BJ (cell line): Measurements from ENCODE around the gene FUNDC1. TPM values are rescaled to one million over a fixed set of nuclear protein-coding genes. Genes with fewer than 3 reads are reported as not detected.

Experiments
- CTCF ChIA-PET: fragments of 350-600 bp; formaldehyde crosslinking; extraction: SDS; loops from one replicate; lab custom pipeline; 2021; ENCODE audit warnings: antibody characterized with exemption, inconsistent platforms; lab: Yijun Ruan, JAX
- POLR2A ChIA-PET: fragments of 300-600 bp; sonication (Branson Sonifier 250); formaldehyde crosslinking; extraction: SDS; loops from one replicate; lab custom pipeline; 2021; ENCODE audit warnings: antibody characterized with exemption; lab: Charles Lee
- DNase-seq: peaks from one replicate; pipeline ENCODE4 v3.0.0-alpha.2; 2011; ENCODE audit warnings: low read depth
- H3K27me3 ChIP-seq: 2 replicates; pipeline ENCODE4 v1.6.0; 2011; ENCODE audit warnings: low read length; ENCODE audit not compliant: control insufficient read depth, insufficient read depth
- H3K36me3 ChIP-seq: 2 replicates; pipeline ENCODE4 v1.5.1; 2011; ENCODE audit warnings: low read length; ENCODE audit not compliant: control insufficient read depth, insufficient read depth
- H3K4me3 ChIP-seq: 2 replicates; pipeline ENCODE4 v1.5.1; 2011; ENCODE audit warnings: low read depth, mild to moderate bottlenecking, control low read depth, low read length
- polyA plus RNA-seq: library from polyadenylated mRNA; depleted of rRNA; stranded (reverse); fragments of >200 nt; gene quantifications from 2 replicates; pipeline ENCODE4 v1.2.3, GENCODE V29; 2011
- TF ChIP-seq, protein P1 (sequence below): IDR thresholded peaks from 2 replicates; pipeline ENCODE4 v1.5.1; 2011; ENCODE audit warnings: low read depth, mild to moderate bottlenecking, control low read depth, inconsistent platforms, low read length, moderate library complexity; ENCODE audit not compliant: insufficient read depth

FUNDC1 gene
- polyA plus RNA-seq, 1 experiment: 7.4 TPM

DNA sequence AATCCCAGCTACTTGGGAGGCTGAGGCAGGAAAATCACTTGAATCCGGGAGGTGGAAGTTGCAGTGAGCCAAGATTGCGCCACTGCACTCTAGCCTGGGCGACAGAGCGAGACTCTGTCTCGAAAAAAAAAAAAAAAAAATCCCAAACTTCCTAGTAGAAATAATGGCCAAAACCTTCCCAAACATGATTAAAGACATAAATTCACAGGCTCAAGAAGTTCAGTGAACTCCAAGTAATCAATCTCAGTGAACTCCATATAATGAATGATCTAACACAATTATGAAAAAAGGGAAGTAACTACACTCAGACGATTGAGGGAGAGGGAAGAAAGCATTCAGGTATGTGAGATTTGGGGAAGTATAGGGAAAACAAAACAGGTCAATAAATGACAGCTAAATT, 6.5 kb downstream of the FUNDC1 start:
- H3K4me3 ChIP-seq: no peak overlapping the region
- H3K36me3 ChIP-seq: no peaks in the 10 kb centered on the region; the same call in 1 of the 2 replicates
- ChIA-PET POLR2A (no interaction called here), CTCF (no interaction called here)
- H3K27me3 ChIP-seq: no peaks in the 10 kb centered on the region
- TF ChIP-seq, protein P1, sequence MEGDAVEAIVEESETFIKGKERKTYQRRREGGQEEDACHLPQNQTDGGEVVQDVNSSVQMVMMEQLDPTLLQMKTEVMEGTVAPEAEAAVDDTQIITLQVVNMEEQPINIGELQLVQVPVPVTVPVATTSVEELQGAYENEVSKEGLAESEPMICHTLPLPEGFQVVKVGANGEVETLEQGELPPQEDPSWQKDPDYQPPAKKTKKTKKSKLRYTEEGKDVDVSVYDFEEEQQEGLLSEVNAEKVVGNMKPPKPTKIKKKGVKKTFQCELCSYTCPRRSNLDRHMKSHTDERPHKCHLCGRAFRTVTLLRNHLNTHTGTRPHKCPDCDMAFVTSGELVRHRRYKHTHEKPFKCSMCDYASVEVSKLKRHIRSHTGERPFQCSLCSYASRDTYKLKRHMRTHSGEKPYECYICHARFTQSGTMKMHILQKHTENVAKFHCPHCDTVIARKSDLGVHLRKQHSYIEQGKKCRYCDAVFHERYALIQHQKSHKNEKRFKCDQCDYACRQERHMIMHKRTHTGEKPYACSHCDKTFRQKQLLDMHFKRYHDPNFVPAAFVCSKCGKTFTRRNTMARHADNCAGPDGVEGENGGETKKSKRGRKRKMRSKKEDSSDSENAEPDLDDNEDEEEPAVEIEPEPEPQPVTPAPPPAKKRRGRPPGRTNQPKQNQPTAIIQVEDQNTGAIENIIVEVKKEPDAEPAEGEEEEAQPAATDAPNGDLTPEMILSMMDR: no peak
- DNase-seq: no peak

DNA sequence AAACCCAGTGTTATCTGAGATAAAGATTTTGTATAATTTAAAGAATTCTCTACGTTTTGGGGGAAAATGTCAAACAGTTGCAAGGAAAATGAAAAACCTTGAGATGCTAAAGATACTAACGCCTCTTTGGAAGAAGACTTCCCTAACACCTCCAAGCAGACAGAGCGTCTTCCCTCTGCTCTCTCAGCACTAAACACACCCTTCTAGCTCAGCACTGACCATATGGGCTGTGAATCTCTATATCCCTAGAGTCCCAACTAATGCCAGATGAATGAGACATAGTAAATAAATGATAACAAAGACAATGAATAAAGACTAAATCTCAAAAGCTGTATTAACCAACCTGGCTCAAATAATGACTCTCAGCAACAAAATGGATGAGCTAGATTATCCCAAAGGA, 13.3 kb downstream of the FUNDC1 start:
- TF ChIP-seq, protein P1: no peak
- Histone ChIP-seq H3K27me3 (no peaks in the 10 kb centered on the region), H3K4me3 (no peak overlapping the region), H3K36me3 (no peaks in the 10 kb centered on the region)
- ChIA-PET POLR2A (no interaction called here), CTCF (no interaction called here)
- DNase-seq: no peak

- POLR2A ChIA-PET: no interaction called here
- H3K36me3 ChIP-seq: no peaks in the 10 kb centered on the region
- TF ChIP-seq, protein P1: no peak
- H3K27me3 ChIP-seq: no peaks in the 10 kb centered on the region
- CTCF ChIA-PET: no interaction called here
- H3K4me3 ChIP-seq: no peak overlapping the region
- DNase-seq: no peak
These were observed 28.4 kb downstream of the FUNDC1 start for GRCh38 chrX:44514272-44514671.

GRCh38 chrX:44507292-44507691, 35.4 kb downstream of the FUNDC1 start:
- ChIA-PET POLR2A (no interaction called here), CTCF (no interaction called here)
- Histone ChIP-seq H3K36me3 (no peaks in the 10 kb centered on the region), H3K27me3 (no peaks in the 10 kb centered on the region), H3K4me3 (no peak overlapping the region)
- TF ChIP-seq, protein P1: no peak
- DNase-seq: no peak

DNA sequence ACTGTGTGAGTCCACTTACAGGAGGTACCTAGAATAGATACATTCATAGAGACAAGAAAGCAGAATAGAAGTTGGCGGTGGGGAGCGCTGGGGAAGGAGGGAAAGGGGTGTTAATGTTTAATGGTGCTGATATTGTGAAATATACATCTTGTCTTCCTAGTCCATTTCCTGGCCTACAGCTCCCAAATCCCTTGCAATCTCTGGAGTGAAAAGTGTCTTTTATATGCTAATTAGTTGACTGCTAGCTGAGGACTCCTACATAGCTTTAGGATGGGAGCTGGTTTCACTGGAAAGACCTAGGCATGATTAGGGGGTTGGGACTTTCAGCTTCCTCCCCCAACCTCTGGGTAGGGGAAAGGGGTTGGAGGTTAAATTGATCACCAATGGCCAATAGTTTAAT, 36.0 kb downstream of the FUNDC1 start:
- H3K36me3 ChIP-seq: no peaks in the 10 kb centered on the region
- no peaks in the 10 kb centered on the region for H3K27me3 ChIP-seq
- TF ChIP-seq, protein P1: no peak
- ChIA-PET POLR2A (no interaction called here), CTCF (no interaction called here)
- DNase-seq: no peak
- no peak overlapping the region for H3K4me3 ChIP-seq
